DND-41 (cell line): ENCODE results near the gene SEL1L2.

Experiments
- ATAC-seq: fragments of 200-7000 bp; cut with Tn5 transposase; 3 replicates; pipeline ENCODE4 v1.9.1; 2021; ENCODE audit warnings: low read depth; ENCODE audit not compliant: insufficient read depth
- DNase-seq: peaks from one replicate; pipeline ENCODE4 v3.0.0-alpha.2; 2020
- H2AFZ ChIP-seq: 2 replicates; pipeline ENCODE4 v1.6.0; 2012; ENCODE audit warnings: low read depth, low read length
- H3K27ac ChIP-seq: 2 replicates; pipeline ENCODE4 v1.5.1; 2012; ENCODE audit warnings: low read length, inconsistent platforms
- H3K27me3 ChIP-seq: fragments of 200-600 bp; sonication (generic); 2 replicates; pipeline ENCODE4 v1.6.0; 2012; ENCODE audit warnings: low read length, mild to moderate bottlenecking, inconsistent platforms; ENCODE audit not compliant: insufficient read depth, poor library complexity
- H3K36me3 ChIP-seq: 2 replicates; pipeline ENCODE4 v1.5.1; 2012; ENCODE audit warnings: low read length, inconsistent platforms; ENCODE audit not compliant: insufficient read depth
- H3K4me1 ChIP-seq: 2 replicates; pipeline ENCODE4 v1.5.1; 2012; ENCODE audit warnings: mild to moderate bottlenecking, low read length; ENCODE audit not compliant: insufficient read depth
- H3K4me2 ChIP-seq: 2 replicates; pipeline ENCODE4 v1.6.0; 2012; ENCODE audit warnings: mild to moderate bottlenecking, moderate library complexity, low read length, inconsistent platforms; ENCODE audit not compliant: insufficient read depth
- H3K4me3 ChIP-seq, 2 experiments: fragments of 200-600 bp in 1 of 2; shearing (Covaris generic) in 1 of 2; 2 replicates each; pipeline ENCODE4 v1.5.1; 2012 to 2016; ENCODE audit warnings: inconsistent platforms in 2 of 2, low read length in 2 of 2, mild to moderate bottlenecking in 2 of 2, low read depth in 1 of 2, moderate library complexity in 1 of 2
- H3K79me2 ChIP-seq: 2 replicates; pipeline ENCODE4 v1.6.0; 2012; ENCODE audit warnings: low read length, inconsistent platforms; ENCODE audit not compliant: insufficient read depth
- H3K9ac ChIP-seq: 2 replicates; pipeline ENCODE4 v1.6.0; 2012; ENCODE audit warnings: low read depth, mild to moderate bottlenecking, inconsistent platforms, low read length, moderate library complexity
- H3K9me3 ChIP-seq: 2 replicates; pipeline ENCODE4 v1.5.1; 2012; ENCODE audit warnings: low read length, moderate library complexity, mild to moderate bottlenecking, inconsistent platforms; ENCODE audit not compliant: insufficient read depth, severe bottlenecking
- H4K20me1 ChIP-seq: 2 replicates; pipeline ENCODE4 v1.6.0; 2012; ENCODE audit warnings: low read length; ENCODE audit not compliant: insufficient read depth
- EZH2 ChIP-seq: IDR thresholded peaks from 3 replicates; pipeline ENCODE4 v1.6.1; 2012; ENCODE audit warnings: borderline replicate concordance, low read depth, mild to moderate bottlenecking, moderate library complexity, low read length, inconsistent platforms; ENCODE audit not compliant: severe bottlenecking
- TF ChIP-seq, protein P1 (sequence below): IDR thresholded peaks from 2 replicates; pipeline ENCODE4 v1.5.1; 2012; ENCODE audit warnings: borderline replicate concordance, low read length, moderate library complexity, mild to moderate bottlenecking; ENCODE audit not compliant: poor library complexity, severe bottlenecking; ENCODE audit errors: extremely low read depth

The SEL1L2 gene

DNA sequence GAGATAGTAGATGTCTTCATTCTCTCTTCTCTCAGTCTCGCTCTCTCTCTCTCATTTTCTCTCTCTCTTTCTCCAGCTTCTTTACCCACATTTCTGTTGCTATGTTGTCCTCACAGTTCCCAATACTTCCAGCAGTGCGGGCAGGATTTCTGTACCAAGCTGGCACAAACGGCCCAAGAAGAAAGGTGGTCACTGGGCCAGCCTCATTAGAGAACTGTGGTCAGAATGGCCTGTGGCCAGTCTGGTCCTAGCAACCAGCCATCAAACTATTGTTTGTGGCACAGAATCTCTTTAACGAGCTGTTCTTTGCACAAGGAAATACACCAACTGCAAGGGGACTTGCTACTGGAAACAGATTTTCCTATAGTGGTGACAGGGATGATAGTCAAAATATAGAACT, 81.3 kb downstream of the SEL1L2 start:
- TF ChIP-seq, protein P1, sequence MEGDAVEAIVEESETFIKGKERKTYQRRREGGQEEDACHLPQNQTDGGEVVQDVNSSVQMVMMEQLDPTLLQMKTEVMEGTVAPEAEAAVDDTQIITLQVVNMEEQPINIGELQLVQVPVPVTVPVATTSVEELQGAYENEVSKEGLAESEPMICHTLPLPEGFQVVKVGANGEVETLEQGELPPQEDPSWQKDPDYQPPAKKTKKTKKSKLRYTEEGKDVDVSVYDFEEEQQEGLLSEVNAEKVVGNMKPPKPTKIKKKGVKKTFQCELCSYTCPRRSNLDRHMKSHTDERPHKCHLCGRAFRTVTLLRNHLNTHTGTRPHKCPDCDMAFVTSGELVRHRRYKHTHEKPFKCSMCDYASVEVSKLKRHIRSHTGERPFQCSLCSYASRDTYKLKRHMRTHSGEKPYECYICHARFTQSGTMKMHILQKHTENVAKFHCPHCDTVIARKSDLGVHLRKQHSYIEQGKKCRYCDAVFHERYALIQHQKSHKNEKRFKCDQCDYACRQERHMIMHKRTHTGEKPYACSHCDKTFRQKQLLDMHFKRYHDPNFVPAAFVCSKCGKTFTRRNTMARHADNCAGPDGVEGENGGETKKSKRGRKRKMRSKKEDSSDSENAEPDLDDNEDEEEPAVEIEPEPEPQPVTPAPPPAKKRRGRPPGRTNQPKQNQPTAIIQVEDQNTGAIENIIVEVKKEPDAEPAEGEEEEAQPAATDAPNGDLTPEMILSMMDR, result no peak
- no peak for TF ChIP-seq EZH2
- Histone ChIP-seq H3K9ac (no peak overlapping the region), H4K20me1 (no peaks in the 10 kb centered on the region), H3K4me1 (no peaks in the 10 kb centered on the region), H2AFZ (no peak overlapping the region), H3K9me3 (no peaks in the 10 kb centered on the region), H3K27me3 (peaks cover 8% of the 10 kb centered on the region), H3K4me2 (no peak overlapping the region), H3K36me3 (no peaks in the 10 kb centered on the region), H3K27ac (no peak overlapping the region), H3K4me3 (no peak overlapping the region), H3K79me2 (no peaks in the 10 kb centered on the region)
- DNase-seq, result no peak
- no peak for ATAC-seq

DNA sequence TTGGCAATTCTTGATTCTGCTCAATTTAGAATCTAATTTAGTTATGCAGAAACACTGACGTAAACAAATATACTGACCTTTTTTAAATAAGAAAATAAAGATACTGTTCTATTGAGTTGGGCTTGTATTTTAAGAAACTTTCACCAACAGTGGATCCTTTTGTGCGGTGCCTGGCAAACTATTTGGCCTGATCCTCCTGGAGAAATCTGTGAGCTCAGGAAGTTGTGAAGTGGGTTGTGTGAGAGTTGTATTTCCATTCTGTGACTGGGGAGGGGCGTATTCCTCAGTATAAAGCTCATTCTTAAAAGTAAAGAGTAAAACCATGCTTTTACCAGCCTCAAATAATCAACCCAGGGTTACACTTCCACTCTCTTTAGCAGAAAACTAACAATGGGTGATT, 85.6 kb downstream of the SEL1L2 start:
- peaks cover 4% of the 10 kb centered on the region for H3K27me3 ChIP-seq
- H3K9ac ChIP-seq, result no peak overlapping the region
- H3K27ac ChIP-seq, result no peak overlapping the region
- no peak overlapping the region for H3K4me2 ChIP-seq
- no peak overlapping the region for H2AFZ ChIP-seq
- H3K4me1 ChIP-seq, result no peaks in the 10 kb centered on the region
- no peak overlapping the region for H3K4me3 ChIP-seq
- ATAC-seq (no peak), DNase-seq (no peak)
- no peaks in the 10 kb centered on the region for H3K36me3 ChIP-seq
- no peaks in the 10 kb centered on the region for H3K79me2 ChIP-seq
- TF ChIP-seq EZH2, result no peak
- TF ChIP-seq, protein P1, result no peak
- H3K9me3 ChIP-seq, result no peaks in the 10 kb centered on the region
- no peaks in the 10 kb centered on the region for H4K20me1 ChIP-seq

DNA sequence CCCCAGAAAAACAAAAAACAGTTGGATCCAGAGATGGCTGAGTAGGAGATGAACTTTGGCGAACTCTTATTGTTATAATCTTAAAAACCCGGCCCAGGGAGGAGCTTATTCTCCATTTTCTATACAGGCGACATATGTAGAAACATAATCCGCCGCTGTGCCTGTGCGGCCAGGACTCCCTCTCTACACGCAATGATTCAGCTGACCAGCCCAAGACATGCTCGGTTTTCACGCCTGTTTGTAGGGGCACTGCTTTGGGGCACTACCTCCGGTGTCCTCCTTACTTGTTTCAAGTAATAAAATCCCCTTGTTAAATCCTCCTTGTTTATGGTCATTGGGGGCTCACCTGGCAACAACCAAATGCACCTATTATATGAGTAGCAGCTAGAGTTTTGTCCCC, 89.9 kb downstream of the SEL1L2 start:
- H3K9me3 ChIP-seq, result no peaks in the 10 kb centered on the region
- no peaks in the 10 kb centered on the region for H3K4me1 ChIP-seq
- ATAC-seq, result no peak
- no peak overlapping the region for H3K4me3 ChIP-seq
- H3K9ac ChIP-seq, result no peak overlapping the region
- H3K4me2 ChIP-seq, result no peak overlapping the region
- no peaks in the 10 kb centered on the region for H3K79me2 ChIP-seq
- H3K36me3 ChIP-seq, result no peaks in the 10 kb centered on the region
- no peak for DNase-seq
- peaks cover 4% of the 10 kb centered on the region for H3K27me3 ChIP-seq
- no peak overlapping the region for H2AFZ ChIP-seq
- no peak overlapping the region for H3K27ac ChIP-seq
- no peak for TF ChIP-seq EZH2
- TF ChIP-seq, protein P1, result no peak
- H4K20me1 ChIP-seq, result no peaks in the 10 kb centered on the region

DNA sequence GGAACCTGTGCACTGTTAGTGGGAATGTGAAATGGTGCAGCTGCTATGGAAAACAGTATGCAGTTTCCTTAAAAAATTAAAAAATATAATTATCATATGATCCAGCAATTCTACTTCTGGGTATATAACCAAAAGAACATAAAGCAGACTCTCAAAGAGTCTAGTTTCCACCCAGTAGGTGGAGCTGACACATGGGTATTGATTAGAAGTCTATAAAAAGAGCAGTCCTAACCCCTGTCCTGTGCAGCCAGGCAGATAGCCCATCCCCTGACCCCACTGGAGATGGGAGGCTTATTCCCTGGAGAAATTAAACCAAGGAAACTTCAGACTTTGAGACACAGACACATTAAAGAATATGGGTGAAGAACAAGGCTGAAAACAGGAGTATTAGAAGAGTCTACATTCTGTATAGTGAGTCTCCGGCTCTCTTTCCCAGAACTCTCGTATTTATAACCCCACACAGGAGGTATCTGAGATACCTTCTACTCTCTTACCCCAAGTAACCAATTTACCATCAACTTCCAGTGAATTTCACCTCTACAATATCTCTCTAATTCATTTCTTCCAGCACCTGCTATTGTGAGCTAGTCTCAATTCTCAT, 92.3 kb downstream of the SEL1L2 start:
- no peaks in the 10 kb centered on the region for H3K4me1 ChIP-seq
- H3K9me3 ChIP-seq, result peaks cover 1% of the 10 kb centered on the region
- H3K9ac ChIP-seq, result no peak overlapping the region
- DNase-seq (no peak), ATAC-seq (no peak)
- no peaks in the 10 kb centered on the region for H4K20me1 ChIP-seq
- no peak overlapping the region for H3K27ac ChIP-seq
- H2AFZ ChIP-seq, result no peak overlapping the region
- H3K4me2 ChIP-seq, result no peak overlapping the region
- H3K4me3 ChIP-seq, result no peak overlapping the region
- H3K36me3 ChIP-seq, result no peaks in the 10 kb centered on the region
- H3K27me3 ChIP-seq, result peaks cover 4% of the 10 kb centered on the region
- H3K79me2 ChIP-seq, result no peaks in the 10 kb centered on the region
- TF ChIP-seq, protein P1, result peak; percentile 32
- TF ChIP-seq EZH2, result no peak
